Esophagus squamous epithelium (tissue), 5 donors: Measurements from ENCODE around the gene ARHGAP26. TPM values are rescaled to one million over a fixed set of nuclear protein-coding genes. Genes with fewer than 3 reads are reported as not detected.
A peak's percentile ranks its signal among the peaks of the same experiment; 100 is the strongest.

Experiments used
- DNase-seq: peaks from one replicate; lab custom pipeline; 2025; lab: John Stamatoyannopoulos, UW
- H3K27ac ChIP-seq, 4 donors: fragments of 200-600 bp; sonication (generic); one replicate each; pipeline ENCODE4 v1.5.1; 2016 to 2019; ENCODE audit warnings: mild to moderate bottlenecking in 1 of 4
- H3K27me3 ChIP-seq, 4 donors: fragments of 200-600 bp; sonication (generic); 1 replicate in 3 of 4; 2 replicates in 1 of 4; pipeline versions ENCODE4 v1.5.1 to v1.6.0; 2017 to 2021; ENCODE audit warnings: antibody characterized with exemption in 1 of 4
- H3K36me3 ChIP-seq, 3 donors: fragments of 200-600 bp; sonication (generic); one replicate each; pipeline ENCODE4 v1.5.1; 2016 to 2019
- H3K4me1 ChIP-seq, 3 donors: fragments of 200-600 bp; sonication (generic); one replicate each; pipeline ENCODE4 v1.5.1; 2017 to 2019
- H3K4me3 ChIP-seq, 4 donors: fragments of 200-600 bp; sonication (generic); 1 replicate in 3 of 4; 2 replicates in 1 of 4; pipeline ENCODE4 v1.5.1; 2016 to 2019; ENCODE audit warnings: mild to moderate bottlenecking in 2 of 4, moderate library complexity in 1 of 4
- H3K9me3 ChIP-seq, 3 donors: fragments of 200-600 bp; sonication (generic); one replicate each; pipeline ENCODE4 v1.5.1; 2016 to 2019
- POLR2A ChIP-seq, 4 donors: fragments of 450-650 bp; IDR thresholded peaks; one replicate each; pipeline ENCODE4 v1.6.1; 2017; ENCODE audit warnings: antibody characterized with exemption in 4 of 4, mild to moderate bottlenecking in 4 of 4, moderate library complexity in 3 of 4
- WGBS, 2 donors: methylation state at CpG; one replicate each; pipeline ENCODE4 v1.1.5; 2018; 5-methylcytosine and 5-hydroxymethylcytosine counted together
- intact Hi-C: fragments of 100-400 bp; cut with DNase I; formaldehyde crosslinking; loops from one replicate; pipeline ENCODE4 v1.15.0; 2022
- total RNA-seq, 4 donors: library from RNA; depleted of rRNA; stranded (reverse); fragments of >200 nt; gene quantifications; one replicate each; pipeline ENCODE4 v1.1.0, GENCODE V29; 2016
- TF ChIP-seq, protein P1 (sequence below), 6 experiments: fragments of 450-650 bp in 4 of 6; fragments of 200-600 bp in 2 of 6; sonication (generic) in 2 of 6; IDR thresholded peaks; one replicate each; pipeline ENCODE4 v1.5.1; 2016 to 2019; ENCODE audit warnings: antibody characterized with exemption in 6 of 6, mild to moderate bottlenecking in 4 of 6, moderate library complexity in 4 of 6
- donor health status: DM: yes; HTN: yes; CAD: no.

The ARHGAP26 gene
- total RNA-seq, 4 donors from 2014 or later: 4.4 to 18.7 (median 15.4) TPM

DNA sequence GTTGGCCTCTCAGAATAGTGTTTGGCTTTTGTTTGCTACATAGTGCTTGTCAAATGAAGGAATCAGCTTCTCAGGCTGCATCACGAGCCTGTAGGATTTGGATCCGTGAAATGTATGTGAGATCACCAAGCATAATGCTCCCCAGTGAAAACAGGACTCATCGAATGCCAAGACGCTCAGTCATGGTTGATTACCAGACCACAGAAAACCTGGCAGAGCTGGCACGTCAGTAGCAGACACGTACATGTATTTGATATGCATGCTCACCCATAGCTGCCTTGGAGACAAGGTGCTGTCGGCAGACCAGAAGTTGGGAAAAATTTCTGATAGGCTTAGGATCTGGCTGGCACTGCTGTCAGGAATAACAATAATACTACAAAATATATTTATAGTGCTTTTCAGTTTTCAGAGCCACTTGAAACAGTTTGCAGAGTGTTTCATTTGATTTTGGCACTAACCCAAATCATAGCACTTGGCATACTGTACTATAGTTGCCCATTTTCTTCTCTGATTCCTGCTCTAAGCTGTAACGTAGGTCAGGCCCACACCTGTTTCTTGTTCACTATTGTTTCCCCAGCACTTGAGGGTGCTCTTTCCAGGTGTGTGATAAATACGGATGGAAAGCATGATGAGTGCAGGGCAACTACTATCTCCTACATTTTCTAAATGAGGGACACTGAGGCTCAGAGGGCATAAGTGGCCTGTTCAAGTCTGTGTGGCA, 407.2 kb downstream of the ARHGAP26 start:
- no peak for TF ChIP-seq POLR2A (IDR thresholded peaks at IDR 0.05)
- TF ChIP-seq, protein P1, sequence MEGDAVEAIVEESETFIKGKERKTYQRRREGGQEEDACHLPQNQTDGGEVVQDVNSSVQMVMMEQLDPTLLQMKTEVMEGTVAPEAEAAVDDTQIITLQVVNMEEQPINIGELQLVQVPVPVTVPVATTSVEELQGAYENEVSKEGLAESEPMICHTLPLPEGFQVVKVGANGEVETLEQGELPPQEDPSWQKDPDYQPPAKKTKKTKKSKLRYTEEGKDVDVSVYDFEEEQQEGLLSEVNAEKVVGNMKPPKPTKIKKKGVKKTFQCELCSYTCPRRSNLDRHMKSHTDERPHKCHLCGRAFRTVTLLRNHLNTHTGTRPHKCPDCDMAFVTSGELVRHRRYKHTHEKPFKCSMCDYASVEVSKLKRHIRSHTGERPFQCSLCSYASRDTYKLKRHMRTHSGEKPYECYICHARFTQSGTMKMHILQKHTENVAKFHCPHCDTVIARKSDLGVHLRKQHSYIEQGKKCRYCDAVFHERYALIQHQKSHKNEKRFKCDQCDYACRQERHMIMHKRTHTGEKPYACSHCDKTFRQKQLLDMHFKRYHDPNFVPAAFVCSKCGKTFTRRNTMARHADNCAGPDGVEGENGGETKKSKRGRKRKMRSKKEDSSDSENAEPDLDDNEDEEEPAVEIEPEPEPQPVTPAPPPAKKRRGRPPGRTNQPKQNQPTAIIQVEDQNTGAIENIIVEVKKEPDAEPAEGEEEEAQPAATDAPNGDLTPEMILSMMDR (IDR thresholded peaks at IDR 0.05): no peak
- peak overlapping the region in 2 of 4 donors; percentile 19 to 21 for H3K27ac ChIP-seq
- no peak overlapping the region for H3K4me3 ChIP-seq
- no peaks in the 10 kb centered on the region for H3K9me3 ChIP-seq
- whole genome bisulfite sequencing, 2 donors: 42 to 49% methylated on average over 9 of the region's 9 CpGs
- H3K36me3 ChIP-seq: peaks cover 0 to 5% (median 0%) of the 10 kb centered on the region in 3 donors
- no peaks in the 10 kb centered on the region for H3K27me3 ChIP-seq
- no peak for DNase-seq
- intact Hi-C loops: no loop called here
- H3K4me1 ChIP-seq: peaks cover 0 to 32% (median 19%) of the 10 kb centered on the region in 3 donors

DNA sequence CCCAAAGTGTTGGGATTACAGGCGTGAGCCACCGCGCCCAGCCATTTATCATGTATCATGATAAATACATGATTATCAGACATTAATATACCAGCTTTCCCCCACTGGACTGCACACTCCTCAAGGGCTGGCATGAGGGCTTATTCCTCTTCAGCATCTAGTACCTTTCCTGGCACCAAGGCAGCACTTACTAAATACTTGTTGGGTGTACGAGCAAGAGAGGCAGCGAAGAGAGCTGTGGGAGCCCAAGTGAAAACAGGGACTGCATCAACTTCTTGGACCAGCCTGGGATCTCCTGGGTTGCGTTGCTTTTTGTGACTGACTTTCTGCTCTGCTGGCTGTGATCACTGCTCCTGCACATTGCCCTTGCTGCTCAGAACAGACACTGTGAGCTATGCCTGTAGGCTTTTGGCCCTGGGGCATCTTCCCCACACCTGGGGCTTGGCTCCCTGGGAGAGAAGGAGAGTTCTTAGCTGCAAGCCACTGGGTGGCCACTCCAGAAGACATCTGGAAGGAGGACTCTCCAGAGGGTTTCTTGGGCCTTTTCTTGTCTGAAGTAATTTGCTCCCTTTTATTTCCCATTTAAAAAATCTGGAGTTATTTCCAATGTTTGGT, 409.1 kb downstream of the ARHGAP26 start:
- no peak overlapping the region for H3K4me3 ChIP-seq
- H3K36me3 ChIP-seq: no peaks in the 10 kb centered on the region
- no peak overlapping the region for H3K27ac ChIP-seq
- DNase-seq: no peak
- intact Hi-C loops: no loop called here
- H3K9me3 ChIP-seq: no peaks in the 10 kb centered on the region
- no peak for TF ChIP-seq POLR2A (IDR thresholded peaks at IDR 0.05)
- TF ChIP-seq, protein P1 (IDR thresholded peaks at IDR 0.05): no peak
- 95% methylated on average over 6 of the region's 6 CpGs for WGBS, 2 donors
- H3K27me3 ChIP-seq: no peaks in the 10 kb centered on the region
- H3K4me1 ChIP-seq: peaks cover 0 to 45% (median 32%) of the 10 kb centered on the region in 3 donors

DNA sequence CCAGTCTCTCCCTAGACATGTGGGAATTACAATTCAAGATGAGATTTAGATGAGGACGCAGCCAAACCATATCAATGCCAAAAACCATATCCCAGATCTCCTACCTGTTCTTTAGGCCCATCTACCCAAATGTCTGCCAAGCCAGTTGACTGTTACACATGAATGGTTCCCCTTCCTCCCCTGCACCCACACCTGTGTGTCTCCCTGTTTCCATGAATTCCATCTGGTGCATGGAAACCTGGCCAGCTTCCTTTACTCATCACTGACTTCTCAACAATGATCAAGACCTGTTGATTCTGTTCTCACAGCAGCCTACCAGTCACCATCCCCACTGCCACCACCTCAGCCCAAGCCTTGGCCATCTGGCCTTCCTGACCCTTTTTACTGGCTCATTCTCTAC, 410.6 kb downstream of the ARHGAP26 start:
- intact Hi-C loops: no loop called here
- H3K27me3 ChIP-seq: no peaks in the 10 kb centered on the region
- WGBS, 2 donors: 100% methylated on average over 1 of the region's 1 CpG
- H3K9me3 ChIP-seq: no peaks in the 10 kb centered on the region
- no peak for DNase-seq
- no peaks in the 10 kb centered on the region for H3K36me3 ChIP-seq
- TF ChIP-seq POLR2A (IDR thresholded peaks at IDR 0.05): no peak
- TF ChIP-seq, protein P1 (IDR thresholded peaks at IDR 0.05): no peak
- no peak overlapping the region for H3K27ac ChIP-seq
- no peak overlapping the region for H3K4me3 ChIP-seq
- peaks cover 0 to 54% (median 39%) of the 10 kb centered on the region in 3 donors for H3K4me1 ChIP-seq

DNA sequence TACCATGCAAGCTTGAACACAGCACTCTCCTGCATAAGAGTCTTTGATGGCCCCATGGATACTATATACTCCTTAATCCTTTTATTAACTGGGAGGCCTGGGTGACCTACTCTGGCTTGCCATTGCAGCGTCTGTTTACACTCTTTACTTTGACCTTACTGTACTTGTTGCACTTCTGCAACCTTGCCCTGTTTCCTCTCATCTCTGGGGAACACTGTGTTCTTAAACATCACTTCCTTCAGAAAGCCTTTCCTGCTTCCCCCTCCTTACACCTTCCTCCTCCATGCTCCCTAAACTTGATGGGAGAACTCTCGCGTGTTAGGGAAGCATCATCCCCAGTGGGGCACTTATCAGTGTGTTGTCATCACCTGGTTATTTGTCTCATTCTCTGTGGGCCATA, 411.0 kb downstream of the ARHGAP26 start:
- no peak for TF ChIP-seq POLR2A (IDR thresholded peaks at IDR 0.05)
- TF ChIP-seq, protein P1 (IDR thresholded peaks at IDR 0.05): no peak
- Histone ChIP-seq H3K27me3 (no peaks in the 10 kb centered on the region), H3K36me3 (no peaks in the 10 kb centered on the region), H3K9me3 (no peaks in the 10 kb centered on the region), H3K4me3 (no peak overlapping the region), H3K27ac (no peak overlapping the region), H3K4me1 (peaks cover 0 to 56% (median 39%) of the 10 kb centered on the region in 3 donors)
- no peak for DNase-seq
- intact Hi-C loops: no loop called here
- WGBS, 2 donors: 77 to 88% methylated on average over 3 of the region's 3 CpGs

DNA sequence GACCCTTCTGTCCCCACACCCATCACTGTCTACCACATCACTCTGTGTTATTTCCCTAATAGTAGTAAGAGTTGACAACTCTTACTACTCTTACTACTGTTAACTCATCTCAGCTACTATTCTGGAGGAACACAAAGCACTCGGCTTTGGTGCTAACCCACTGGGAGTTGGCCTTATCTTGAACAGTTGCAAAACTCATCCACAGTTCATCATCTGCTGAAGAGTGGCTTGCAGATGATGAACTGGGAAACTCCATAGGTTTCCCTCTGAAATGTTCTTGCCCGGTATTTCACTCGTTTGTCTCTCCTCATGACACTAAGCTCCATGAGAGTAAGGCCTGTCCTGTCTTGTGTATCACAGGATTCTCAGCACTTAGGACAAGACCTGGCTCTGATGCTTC, 411.9 kb downstream of the ARHGAP26 start:
- Histone ChIP-seq H3K36me3 (no peaks in the 10 kb centered on the region), H3K4me1 (peaks cover 0 to 57% (median 39%) of the 10 kb centered on the region in 3 donors), H3K27ac (no peak overlapping the region), H3K4me3 (no peak overlapping the region), H3K27me3 (no peaks in the 10 kb centered on the region), H3K9me3 (no peaks in the 10 kb centered on the region)
- TF ChIP-seq POLR2A (IDR thresholded peaks at IDR 0.05): no peak
- TF ChIP-seq, protein P1 (IDR thresholded peaks at IDR 0.05): no peak
- WGBS, 2 donors: 55 to 81% methylated on average over 3 of the region's 3 CpGs
- DNase-seq: no peak
- intact Hi-C loops: no loop called here
